Astrocyte of the hippocampus (primary cell): ENCODE data around the gene RXFP3.
"Not testable (repeated sequence)": the region's sequence is repeated elsewhere in the genome, so short reads cannot be mapped to it uniquely, and the experiment has no call there.

Experiments
- DNase-seq: peaks from one replicate; pipeline ENCODE4 v3.0.0; 2011; ENCODE audit warnings: low read depth, low spot score

Gene RXFP3, protein sequence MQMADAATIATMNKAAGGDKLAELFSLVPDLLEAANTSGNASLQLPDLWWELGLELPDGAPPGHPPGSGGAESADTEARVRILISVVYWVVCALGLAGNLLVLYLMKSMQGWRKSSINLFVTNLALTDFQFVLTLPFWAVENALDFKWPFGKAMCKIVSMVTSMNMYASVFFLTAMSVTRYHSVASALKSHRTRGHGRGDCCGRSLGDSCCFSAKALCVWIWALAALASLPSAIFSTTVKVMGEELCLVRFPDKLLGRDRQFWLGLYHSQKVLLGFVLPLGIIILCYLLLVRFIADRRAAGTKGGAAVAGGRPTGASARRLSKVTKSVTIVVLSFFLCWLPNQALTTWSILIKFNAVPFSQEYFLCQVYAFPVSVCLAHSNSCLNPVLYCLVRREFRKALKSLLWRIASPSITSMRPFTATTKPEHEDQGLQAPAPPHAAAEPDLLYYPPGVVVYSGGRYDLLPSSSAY

DNA sequence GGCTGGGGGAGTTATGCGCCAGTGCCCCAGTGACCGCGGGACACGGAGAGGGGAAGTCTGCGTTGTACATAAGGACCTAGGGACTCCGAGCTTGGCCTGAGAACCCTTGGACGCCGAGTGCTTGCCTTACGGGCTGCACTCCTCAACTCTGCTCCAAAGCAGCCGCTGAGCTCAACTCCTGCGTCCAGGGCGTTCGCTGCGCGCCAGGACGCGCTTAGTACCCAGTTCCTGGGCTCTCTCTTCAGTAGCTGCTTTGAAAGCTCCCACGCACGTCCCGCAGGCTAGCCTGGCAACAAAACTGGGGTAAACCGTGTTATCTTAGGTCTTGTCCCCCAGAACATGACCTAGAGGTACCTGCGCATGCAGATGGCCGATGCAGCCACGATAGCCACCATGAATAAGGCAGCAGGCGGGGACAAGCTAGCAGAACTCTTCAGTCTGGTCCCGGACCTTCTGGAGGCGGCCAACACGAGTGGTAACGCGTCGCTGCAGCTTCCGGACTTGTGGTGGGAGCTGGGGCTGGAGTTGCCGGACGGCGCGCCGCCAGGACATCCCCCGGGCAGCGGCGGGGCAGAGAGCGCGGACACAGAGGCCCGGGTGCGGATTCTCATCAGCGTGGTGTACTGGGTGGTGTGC, at the start of gene RXFP3:
RXFP3 (plus strand) TSS at position 6 of the 636 bp plus-strand sequence; CDS start at position 361, 355 bp downstream.
- peak; percentile 64 for DNase-seq

DNA sequence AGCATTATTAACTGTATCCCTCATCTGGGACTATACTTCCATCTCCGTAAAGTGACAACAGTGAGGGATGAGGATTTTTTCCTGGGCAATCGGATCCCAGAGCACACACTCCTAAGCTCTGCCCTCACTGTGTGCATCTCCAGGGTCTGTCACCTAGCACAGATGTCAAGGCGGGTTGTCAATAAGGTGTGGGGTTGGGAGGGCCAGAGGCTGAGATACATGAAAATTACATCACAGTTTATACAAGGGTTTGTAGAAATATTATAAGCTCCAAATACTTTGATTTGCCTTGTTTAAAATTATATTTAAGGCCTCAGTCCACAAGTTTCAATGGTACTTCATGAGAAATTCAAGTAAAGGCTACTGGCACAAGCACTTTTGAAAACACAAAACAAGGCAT, 48.9 kb upstream of the RXFP3 start:
- DNase-seq, result no peak

DNA sequence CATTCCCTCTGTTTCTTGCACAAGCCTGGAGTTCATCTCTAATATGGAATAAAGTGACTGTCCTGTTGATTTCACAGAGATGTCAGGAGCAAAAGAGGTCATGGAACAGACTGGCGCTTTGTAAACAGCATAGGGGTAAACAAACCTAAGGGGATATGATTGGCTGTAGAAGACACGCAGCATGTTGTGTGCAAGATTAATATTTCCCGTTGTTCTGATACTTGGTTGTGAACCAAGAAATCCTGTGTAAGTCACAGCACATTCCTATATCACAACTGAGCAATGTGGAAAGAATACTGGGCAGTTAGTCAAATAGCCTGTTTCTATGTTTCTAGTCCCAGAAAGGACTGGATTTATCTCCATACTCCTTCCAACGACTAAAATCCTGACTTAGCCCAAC, 47.6 kb upstream of the RXFP3 start:
- peak; percentile 20 for DNase-seq

DNA sequence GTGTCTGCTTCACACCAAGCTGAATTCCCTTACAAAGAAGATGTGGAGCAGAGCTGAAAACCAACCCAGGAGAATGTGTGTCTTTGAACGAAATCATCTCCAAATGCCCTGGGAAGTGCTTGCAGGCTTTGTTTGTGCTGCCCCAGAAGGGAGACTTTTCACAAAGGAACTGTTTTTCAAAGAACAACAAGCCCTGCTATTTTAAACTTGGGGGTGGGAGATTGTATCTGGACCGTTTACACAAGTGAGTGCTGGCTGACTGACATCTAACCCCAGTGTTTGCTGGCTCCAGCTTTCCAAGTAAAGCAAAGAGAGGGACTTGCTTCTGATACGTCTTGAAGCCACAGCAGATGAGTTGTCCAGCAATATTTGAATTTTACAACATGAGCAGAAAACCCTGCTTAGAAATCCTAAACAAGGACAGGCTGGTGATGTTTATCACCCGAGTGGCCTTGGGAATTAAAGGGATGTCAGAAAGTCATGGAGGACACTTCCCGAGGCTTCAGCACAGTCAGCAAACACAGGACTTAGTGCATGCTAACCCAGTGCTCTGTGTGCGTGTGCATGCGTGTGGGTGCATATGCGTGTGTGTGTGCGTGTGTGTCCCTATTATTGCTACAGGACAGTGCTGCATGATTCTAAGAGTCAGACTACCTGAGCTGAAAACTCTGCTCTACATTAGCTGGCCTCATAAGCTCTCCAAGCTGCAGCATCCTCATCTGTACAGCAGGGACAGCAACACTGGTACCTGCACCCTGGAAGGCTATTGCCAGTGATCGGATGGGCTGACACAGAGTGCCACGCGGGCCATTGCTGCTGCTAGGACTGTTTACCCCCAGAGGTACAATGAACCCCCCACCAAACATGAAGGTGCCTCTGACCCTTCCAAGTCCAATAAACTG, 45.8 kb upstream of the RXFP3 start:
- peak; percentile 54 for DNase-seq

DNA sequence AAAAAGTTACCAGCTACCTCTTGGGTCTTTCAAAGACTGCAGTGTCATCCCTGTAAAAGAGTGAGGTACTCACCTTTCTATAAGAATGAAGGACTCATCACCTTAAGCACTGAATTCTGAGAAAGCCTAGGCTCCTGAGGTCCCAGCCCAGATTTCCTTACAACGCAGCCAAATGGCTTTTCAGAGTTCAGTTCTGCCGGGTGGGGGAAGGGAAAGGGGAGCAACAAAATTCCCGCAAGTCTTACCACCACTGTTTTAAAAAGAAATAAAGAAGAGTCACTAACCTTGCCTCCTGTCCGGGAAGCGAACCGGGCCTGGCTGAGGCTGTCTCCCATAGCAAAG, 44.8 kb upstream of the RXFP3 start:
- no peak for DNase-seq

DNA sequence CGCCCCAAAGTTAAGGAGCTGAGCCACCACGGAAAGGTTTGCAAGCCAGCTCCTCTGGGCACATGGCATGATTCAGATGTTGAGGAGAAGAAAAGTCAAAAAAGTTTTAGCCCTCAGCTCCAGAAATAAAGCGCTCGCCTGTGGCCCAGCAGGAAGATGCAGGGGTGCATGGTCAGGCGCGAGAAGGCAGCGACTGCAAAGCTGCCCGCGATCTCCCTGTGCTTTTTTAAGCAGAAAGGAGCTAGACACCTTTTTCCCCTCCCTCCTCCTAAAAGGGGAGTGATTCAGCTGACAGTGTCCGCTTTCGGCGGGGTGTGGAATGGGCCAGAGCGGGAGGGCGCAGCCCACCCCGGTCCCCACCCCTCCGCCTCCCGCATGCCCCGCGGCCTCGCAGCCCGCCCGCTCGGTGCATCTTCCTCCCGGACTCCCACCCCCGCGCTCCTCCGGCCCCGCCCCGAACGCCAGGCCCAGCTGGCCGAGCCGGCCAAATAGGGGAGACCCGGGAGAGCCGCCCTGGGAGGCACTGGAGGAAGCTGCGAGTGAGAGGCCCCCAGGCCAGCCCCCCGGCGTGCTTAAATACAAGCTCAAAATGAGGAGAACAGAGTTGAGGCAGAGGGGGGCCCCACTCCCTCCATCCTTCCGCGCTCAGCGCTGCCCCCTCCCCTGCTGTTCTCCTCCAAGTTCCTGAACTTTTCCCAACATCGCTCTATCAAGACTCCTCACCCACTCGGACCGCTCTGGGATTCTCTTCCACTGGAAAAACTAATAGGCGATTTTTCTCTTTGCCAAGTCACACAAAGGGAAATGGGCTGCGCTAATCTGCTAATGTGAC, 44.2 kb upstream of the RXFP3 start, which contains the start of gene ADAMTS12:
ADAMTS12 (minus strand) TSS at position 203 of the 832 bp plus-strand sequence; CDS start at position 69, 134 bp downstream.
- DNase-seq, result peak; percentile 85

DNA sequence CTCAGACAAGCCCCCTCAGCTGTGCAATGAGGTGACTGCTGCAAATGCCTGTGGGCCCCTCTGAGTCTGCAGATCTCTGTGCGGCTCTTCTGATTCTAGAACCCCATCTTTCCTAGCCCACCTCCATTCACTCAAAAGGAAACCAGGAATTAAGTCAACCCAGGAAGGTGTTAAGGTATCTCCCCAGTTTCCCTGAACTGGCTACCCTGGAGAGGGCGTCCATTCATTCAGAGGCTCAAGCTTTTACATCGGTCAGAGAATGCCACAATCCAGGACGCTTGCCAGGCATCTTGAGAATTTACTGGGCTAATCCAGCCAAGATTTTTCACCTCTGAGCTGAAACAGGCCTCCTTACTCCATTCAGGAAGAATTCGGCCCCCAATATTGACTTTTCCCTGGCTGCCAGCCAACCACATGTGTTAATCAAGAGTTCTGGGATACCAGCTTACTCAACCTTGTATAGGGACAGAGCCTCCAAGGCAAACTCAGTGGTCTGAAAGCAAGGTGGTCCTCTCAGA, 43.5 kb upstream of the RXFP3 start:
- peak; percentile 98 for DNase-seq

DNA sequence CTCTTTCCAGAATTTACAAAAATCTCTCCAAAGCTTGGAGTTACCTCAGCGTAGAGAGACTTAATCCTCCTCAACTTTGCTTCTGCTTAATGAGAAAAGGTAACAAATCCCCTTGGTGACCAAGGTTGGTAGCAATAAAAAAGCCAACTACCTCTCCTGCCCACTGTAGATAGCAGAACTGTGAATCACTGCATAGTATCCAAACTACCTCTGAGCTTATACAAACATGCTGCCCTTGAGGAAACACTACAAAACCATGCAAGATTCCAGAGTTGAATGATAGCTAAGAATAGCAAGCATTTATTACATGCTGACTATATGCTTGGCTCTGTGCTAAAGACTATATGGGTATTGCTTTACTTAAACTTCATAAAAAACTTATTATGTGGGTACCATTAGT, 41.6 kb upstream of the RXFP3 start:
- DNase-seq, result peak; percentile 75

DNA sequence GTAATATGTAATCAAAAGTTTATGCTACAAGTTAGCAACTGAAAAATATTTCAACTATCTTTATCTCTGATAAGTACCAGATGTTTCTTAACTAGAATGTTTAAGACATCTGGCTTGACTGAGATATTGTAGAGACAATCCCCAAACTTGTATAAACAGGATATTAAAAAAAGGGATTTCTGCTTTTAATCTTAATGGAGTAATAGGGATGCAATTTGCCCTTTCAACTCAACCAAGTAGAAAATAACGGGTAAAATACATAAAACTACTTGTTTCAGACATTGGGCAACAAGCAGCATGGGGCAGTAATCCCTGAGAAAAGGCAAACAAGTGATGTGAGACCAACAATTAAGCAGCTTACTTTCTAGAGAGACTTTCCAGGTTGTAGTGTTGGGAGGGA, 35.0 kb upstream of the RXFP3 start:
- no peak for DNase-seq

DNA sequence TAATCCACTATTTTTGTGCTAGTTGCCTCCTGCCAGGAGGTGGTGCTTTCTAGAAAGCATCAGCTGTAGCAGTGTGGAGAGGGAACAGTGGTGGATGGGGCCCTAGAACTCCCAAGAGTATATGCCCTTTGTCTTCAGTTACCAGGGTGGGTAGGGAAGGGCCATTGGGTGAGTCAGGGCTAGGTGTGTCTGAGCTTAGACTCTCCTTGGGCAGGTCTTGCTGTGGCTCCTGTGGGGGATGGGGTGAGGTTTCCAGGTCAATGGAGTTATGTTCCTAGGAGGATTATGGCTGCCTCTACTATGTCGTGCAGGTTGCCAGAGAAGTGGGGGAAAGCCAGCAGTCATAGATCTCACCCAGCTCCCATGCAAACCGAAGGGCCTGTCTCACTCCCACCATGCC, 33.1 kb upstream of the RXFP3 start:
- no peak for DNase-seq

DNA sequence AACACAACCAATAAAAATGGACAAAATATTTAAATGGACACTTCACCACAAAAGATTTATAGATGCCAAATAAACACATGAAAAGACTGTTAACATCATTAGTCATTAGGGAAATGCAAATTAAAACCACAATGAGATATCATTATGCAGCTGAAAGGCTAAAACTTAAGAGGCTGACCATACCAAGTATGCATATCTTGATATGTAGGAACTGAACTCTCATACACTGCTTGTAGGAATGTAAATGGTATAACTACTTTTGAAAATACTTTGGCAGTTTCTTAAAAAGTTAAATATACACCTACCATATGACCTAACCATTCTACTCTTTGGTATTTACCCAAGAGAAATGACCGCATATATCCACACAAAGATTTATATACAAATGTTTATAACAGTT, 30.8 kb upstream of the RXFP3 start:
- DNase-seq, result peak; percentile 16

DNA sequence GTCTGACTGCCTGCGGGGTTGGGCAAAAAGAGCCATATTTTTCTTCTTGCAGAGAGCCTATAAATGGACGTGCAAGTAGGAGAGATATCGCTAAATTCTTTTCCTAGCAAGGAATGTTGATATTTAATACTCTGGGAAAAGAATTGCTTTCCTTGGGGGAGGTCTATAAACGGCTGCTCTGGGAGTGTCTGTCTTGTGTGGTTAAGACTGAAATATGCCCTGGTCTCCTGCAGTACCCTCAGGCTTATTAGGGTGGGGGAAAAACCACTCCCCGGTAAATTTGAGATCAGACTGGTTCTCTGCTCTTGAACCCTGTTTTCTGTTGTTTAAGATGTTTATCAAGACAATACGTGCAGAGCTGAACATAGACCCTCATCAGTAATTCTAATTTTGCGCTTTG, 29.9 kb upstream of the RXFP3 start:
- DNase-seq, result not testable (repeated sequence)

DNA sequence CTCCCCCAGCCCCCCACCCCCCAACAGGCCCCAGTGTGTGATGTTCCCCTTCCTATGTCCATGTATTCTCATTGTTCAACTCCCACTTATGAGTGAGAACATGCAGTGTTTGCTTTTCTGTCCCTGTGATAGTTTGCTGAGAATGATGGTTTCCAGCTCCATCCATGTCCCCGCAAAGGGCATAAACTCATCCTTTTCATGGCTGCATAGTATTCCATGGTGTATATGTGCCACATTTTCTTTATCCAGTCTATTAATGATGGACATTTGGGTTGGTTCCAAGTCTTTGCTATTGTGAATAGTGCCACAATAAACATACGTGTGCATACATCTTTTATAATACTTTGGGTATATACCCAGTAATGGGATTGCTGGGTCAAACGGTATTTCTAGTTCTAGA, 21.3 kb upstream of the RXFP3 start:
- not testable (repeated sequence) for DNase-seq

DNA sequence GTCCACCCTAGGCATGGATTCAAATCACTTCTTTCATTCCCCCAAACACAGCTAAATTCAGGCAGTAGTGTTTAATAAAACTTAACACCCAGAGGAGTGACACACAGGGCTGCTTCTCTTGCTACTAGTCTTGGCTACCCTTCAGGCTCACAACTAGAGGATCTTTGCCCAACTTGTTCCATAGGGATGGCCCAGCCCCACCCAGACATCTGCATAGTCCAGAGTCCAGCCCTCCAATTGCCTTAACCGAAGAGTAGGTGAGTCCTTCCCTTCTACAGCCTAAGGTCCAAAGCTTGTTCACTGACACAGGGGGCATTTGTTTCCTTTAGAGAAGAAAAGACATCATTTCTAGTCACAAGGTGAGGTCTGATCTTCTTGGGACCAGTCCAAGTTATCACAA, 15.2 kb upstream of the RXFP3 start:
- no peak for DNase-seq

DNA sequence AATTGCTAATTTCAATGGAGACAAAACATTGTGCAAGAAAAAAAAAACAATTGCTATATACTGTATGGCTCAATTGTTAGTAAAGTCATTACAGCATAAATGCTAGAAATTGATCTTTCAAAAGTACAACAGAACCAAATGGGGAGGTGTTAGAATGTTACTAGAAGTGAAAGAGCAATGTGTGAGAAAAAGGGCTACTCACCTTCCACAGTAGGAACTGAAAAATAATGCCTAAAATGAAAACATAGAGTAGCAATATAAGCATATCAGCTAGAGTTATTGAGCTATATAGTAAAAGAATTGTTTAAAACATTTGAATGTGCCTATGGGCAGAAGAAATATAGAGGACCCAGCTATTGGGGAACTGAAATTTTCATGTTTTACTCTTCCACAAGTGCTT, 10.9 kb upstream of the RXFP3 start:
- DNase-seq, result no peak

DNA sequence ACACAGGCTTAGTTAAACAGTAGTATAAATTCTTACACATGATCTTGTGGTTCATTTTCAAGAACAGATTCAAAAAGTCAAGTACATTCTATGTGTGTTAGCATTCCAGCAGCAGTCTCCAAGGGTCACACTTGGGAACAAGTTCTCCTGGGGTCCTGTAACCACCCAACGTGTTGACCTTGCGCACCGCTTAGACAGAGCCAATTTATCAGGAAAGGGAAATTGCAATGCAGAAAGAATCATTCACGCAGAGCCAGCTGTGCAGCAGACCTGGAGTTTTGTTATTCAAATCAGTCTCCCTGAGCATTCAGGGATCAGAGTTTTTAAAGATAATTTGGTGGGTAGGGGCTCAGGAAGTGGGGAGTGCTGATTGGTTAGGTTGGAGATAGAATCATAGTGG, 8.5 kb upstream of the RXFP3 start:
- no peak for DNase-seq

DNA sequence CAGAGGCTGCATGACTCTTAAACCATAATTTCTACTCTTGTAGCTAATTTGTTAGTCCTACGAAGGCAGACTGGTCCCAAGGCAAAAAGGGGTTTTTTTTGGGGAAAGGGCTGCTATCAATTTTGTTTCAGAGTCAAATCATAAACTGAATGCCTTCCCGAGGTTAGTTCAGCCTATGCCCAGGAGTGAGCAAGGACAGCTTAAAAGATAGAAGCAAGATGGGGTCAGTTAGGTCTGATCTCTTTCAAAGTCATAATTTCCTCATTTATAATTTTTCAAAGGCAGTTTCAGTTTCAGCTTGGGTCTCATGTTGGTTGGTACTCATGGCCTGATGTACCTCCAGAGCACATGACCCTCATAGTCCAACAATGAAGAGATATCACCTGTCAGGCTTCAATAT, 7.9 kb upstream of the RXFP3 start:
- DNase-seq, result no peak

DNA sequence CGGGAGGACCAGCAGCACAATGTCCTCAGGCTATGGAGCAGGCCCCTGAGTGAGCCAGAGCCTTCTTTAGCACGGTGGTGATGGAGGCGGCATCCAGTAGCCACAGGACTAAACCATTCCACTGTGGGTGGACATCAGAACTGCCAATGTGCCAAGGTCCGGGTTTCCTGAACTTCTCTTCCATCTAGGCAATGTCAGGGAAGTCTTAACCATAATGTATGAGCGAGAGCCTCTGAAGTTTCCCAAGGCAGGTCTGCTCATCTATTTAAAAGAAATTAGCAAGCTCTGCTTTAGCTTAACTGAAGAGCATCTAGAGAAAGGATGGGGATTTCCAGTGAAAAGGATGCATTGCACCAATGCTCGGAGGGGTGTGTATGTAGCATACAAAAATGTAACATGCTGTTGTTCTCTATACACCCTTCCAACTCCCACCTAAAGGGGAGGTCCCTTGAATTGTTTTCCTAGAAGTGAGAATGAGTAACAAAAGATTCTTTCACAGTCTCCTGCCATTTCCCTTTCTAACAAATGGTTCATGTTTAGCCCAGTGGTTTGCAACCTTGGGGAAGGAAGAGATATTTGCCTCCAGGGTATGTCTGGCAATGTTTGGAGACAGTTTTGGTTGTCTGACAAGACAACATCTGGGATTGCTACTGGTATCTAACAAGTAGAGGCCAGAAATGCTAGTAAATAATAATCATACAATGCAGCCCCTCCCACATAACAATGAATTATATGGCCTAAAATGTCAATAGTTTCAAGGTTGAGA, 6.1 kb upstream of the RXFP3 start:
- DNase-seq, result no peak

DNA sequence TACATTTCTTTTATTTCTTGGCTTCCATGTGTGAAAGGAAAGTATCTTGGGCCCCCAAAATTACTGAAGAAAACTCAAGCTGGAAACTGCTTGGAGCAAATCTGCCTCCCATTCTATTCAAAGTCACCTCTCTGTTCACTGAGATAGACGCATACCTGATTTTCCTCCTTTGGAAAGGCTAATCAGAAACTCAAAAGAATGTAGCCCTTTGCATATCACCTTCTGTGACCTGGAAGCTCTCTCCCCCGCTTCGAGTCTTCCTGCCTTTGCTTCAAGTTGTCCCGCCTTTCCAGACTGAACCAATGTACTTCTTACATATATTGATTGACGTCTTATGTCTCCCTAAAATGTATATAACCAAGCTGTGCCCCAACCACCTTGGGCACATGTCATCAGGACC, 5.0 kb upstream of the RXFP3 start:
- DNase-seq, result no peak

DNA sequence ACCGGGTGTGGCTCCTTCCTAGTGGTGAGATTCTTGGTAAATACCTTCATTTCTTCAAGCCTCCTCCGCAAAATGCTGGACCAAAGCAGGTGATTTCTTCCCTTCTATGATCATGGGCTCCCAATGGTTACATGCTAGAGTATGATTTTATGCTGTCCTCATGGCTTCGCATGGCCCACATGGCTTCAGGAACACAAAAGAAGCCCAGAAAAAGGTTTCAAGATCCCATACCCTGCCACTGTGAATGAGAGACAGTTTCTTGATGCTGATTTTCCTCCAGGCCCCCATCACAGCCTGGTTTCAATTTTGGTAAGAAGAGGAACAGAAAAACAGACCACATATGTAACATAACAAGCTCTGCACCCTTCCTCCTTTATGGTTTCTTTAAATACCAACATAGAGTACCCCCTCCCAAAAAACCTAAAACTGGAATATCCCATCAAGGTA, 2.4 kb upstream of the RXFP3 start:
- DNase-seq, result no peak
